Body of pancreas (tissue), 4 donors: ENCODE results near the gene UGT1A6.

ENCODE experiments used
- CTCF ChIP-seq, 7 experiments: fragments of 450-650 bp in 4 of 7; fragments of 200-600 bp in 3 of 7; sonication (generic) in 3 of 7; IDR thresholded peaks; one replicate each; pipeline ENCODE4 v1.5.1; 2016 to 2019; ENCODE audit warnings: antibody characterized with exemption in 7 of 7
- POLR2A ChIP-seq, 3 donors: fragments of 450-650 bp; IDR thresholded peaks; one replicate each; pipeline ENCODE4 v1.6.1; 2016; ENCODE audit warnings: antibody characterized with exemption in 3 of 3, mild to moderate bottlenecking in 2 of 3

GRCh38 chr2:233689031-233689430 is 3.7 kb upstream of the UGT1A6 start:
- no peak for TF ChIP-seq CTCF (IDR thresholded peaks at IDR 0.05)
- no peak for TF ChIP-seq POLR2A (IDR thresholded peaks at IDR 0.05)
